Measurements from ENCODE around the gene CNTNAP1. TPM values are rescaled to one million over a fixed set of nuclear protein-coding genes. Genes with fewer than 3 reads are reported as not detected.

Gene CNTNAP1
- total RNA-seq, 1 donor from 2014 or later = 15.3 TPM

- DNase-seq (ENCODE audit: low spot score) = no peak
Observed at GRCh38 chr17:42670789-42671657, 11.3 kb upstream of the CNTNAP1 start.

- no peak for DNase-seq (ENCODE audit: low spot score)
Observed at GRCh38 chr17:42672038-42672437, 10.3 kb upstream of the CNTNAP1 start.

- DNase-seq (ENCODE audit: low spot score) = no peak
Observed at GRCh38 chr17:42673266-42673884, 9.0 kb upstream of the CNTNAP1 start.

- DNase-seq (ENCODE audit: low spot score) = peak; percentile 73
Observed at GRCh38 chr17:42673885-42674754, 8.2 kb upstream of the CNTNAP1 start.

- DNase-seq (ENCODE audit: low spot score) = no peak
Observed at GRCh38 chr17:42674755-42675347, 7.5 kb upstream of the CNTNAP1 start.

GRCh38 chr17:42675348-42675964, 6.9 kb upstream of the CNTNAP1 start:
- DNase-seq (ENCODE audit: low spot score) = no peak

GRCh38 chr17:42675965-42676423, 6.3 kb upstream of the CNTNAP1 start:
- DNase-seq (ENCODE audit: low spot score) = peak; percentile 84

GRCh38 chr17:42676424-42677011, 5.8 kb upstream of the CNTNAP1 start, which contains the start of gene PLEKHH3:
PLEKHH3 (minus strand) TSS chr17:42676994; CDS start chr17:42676563, 431 bp downstream.
- DNase-seq (ENCODE audit: low spot score) = no peak

GRCh38 chr17:42677012-42677857, 5.1 kb upstream of the CNTNAP1 start:
- peak; percentile 100 for DNase-seq (ENCODE audit: low spot score)

- peak; percentile 91 for DNase-seq (ENCODE audit: low spot score)
Observed at GRCh38 chr17:42677921-42678781, 4.2 kb upstream of the CNTNAP1 start.

GRCh38 chr17:42678951-42679491, 3.3 kb upstream of the CNTNAP1 start:
- peak; percentile 83 for DNase-seq (ENCODE audit: low spot score)

GRCh38 chr17:42679492-42680330, 2.6 kb upstream of the CNTNAP1 start:
- peak; percentile 73 for DNase-seq (ENCODE audit: low spot score)

GRCh38 chr17:42680331-42680808, 2.0 kb upstream of the CNTNAP1 start:
- no peak for DNase-seq (ENCODE audit: low spot score)

- DNase-seq (ENCODE audit: low spot score) = no peak
Observed at GRCh38 chr17:42682722-42683403, 532 bp downstream of the CNTNAP1 start.

- no peak for DNase-seq (ENCODE audit: low spot score)
Observed at GRCh38 chr17:42683407-42684034, 1.2 kb downstream of the CNTNAP1 start.

- DNase-seq (ENCODE audit: low spot score) = no peak
Observed at GRCh38 chr17:42684929-42685556, 2.7 kb downstream of the CNTNAP1 start.

Measured in ureter (tissue), 1 donor.